HG02981 (cell line): Measurements from ENCODE around the gene YIPF2.
"Not testable (repeated sequence)": the region's sequence is repeated elsewhere in the genome, so short reads cannot be mapped to it uniquely, and the experiment has no call there.

ENCODE experiments used
- ATAC-seq: cut with Tn5 transposase; IDR thresholded peaks from one replicate; pipeline ENCODE4 v1.9.1; 2021; ENCODE audit warnings: mild to moderate bottlenecking, moderate library complexity; ENCODE audit not compliant: unreplicated experiment

Gene YIPF2

DNA sequence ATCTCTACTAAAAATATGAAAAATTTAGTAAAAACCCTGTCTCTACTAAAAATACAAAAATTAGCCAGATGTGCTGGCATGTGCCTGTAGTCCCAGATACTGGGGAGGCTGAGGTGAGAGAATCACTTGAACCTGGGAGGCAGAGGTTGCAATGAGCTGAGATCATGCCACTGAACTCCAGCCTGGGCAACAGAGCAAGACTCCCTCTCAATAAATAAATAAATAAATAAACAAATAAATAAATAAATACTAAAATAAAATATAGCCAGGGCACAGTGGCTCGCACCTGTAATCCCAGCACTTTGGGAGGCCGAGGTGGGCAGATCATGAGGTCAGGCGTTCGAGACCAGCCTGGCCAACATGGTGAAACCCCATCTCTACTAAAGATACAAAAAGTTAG is 15.0 kb upstream of the YIPF2 start:
- ATAC-seq, result not testable (repeated sequence)

DNA sequence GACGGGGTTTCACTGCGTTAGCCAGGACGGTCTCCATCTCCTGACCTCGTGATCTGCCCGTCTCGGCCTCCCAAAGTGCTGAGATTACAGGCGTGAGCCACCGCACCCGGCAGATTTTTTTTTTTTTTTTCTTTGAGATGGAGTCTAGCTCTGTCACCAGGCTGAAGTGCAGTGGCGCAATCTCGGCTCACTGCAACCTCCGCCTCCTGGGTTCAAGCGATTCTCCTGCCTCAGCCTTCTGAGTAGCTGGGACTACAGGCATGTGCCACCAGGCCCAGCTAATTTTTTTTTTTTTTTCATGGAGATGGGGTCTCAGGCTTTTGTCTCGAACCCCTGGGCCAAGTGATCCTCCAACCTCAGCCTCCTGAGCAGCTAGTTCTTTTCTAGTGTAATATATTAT is 13.2 kb upstream of the YIPF2 start:
- ATAC-seq, result not testable (repeated sequence)

DNA sequence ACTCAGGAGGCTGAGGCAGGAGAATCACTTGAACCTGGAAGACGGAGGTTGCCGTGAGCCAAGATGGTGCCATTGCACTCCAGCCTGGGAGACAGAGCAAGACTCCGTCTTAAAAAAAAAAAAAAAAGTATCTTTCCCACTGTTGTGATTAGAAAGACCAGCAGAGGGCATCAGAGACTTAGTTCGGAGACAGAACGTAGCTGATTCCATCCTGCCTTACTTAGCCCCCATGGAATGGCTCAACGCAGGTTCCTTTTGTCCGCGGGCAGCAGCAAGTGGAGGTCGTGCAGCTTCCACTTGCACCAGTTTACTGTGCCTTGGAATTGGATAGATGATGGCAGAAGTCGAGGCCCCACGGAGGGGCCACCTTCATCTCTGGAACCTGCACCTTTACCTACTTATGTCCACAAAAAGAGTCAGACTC is 8.2 kb upstream of the YIPF2 start:
- no peak for ATAC-seq

DNA sequence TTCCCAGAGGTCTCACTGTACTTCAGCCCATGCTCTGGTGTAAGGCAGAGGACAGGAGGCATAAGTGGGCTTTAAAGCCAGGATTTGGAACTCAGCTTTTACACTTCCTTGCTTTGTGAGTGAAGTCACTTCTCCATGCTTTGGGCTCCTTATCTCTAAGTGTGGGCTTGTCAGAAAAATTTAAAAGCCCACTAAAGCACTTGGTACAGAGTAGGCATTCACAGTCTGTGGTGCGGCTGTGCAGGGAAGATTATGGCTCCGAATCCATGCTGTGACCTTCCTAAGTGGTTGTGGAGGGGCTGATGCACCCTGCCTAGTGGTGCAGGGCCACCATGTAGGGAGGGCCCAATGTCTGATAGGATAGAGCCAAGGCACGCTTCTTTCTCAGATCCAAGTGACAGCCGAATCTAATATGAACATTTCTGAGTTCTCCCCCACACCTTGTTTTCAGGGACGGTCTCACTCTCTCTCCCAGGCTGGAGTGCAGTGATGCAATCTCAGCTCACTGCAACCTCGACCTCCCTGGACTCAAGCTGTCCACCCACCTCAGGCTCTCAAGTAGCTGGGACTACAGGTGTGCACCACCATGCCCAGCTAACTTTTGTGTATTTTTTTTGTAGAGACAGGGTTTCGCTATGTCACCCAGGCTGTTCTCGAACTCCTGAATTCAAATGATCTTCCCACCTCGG is 7.1 kb upstream of the YIPF2 start:
- no peak for ATAC-seq

DNA sequence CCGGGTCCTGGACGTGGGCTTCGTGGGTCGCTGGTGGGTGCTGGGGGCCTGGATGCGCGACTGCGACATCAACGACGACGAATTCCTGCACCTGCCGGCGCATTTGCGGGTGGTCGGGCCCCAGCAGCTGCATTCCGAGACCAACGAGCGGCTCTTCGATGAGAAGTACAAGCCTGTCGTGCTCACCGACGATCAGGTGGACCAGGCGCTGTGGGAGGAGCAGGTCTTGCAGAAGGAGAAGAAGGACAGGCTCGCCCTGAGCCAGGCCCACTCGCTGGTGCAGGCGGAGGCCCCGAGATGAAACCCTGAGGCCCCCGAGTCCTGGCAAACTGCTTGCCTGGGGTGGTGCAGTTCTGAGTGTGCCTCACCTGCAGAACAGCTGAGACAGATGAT is 959 bp upstream of the YIPF2 start:
- no peak for ATAC-seq

DNA sequence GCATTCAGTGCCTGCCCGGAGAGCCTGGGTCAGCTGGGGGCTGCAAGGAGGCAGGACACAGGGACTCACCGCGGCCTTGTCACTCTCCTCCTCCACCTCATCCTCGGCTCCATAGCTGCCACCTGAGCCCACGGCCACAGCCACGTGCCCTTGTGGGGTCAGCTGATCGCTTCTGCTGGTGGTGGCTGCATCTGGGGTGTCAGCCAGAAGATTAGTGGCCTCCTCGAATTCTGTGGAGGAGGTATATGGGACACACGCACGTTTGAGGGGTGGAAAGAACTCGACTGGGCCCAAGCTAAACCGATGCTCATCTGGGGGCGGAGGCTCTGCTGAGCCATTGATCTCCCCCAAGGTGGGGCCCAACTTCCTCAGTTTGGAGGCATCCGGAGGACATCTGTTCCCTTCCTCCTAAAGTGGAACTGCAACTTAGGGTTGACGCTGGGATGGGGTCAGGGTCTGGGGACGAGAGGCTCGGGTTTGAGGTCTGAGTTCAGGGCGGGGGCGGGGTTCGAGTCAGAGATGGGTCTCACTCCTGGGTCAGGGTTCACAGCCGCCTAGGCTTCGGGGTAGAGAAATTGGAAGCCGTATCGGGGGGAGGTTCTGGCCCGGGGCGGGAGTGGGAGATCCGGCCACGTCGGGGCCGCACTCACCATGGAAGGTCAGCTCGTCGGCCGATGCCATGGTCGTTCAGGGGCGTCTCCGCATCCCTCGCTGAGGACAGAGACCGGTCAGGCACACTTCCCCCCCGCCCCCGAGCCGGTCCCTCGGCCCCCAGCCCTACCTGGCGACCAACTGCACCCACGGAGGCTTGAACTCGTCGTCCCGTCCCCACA is 493 bp downstream of the YIPF2 start:
- ATAC-seq, result no peak

DNA sequence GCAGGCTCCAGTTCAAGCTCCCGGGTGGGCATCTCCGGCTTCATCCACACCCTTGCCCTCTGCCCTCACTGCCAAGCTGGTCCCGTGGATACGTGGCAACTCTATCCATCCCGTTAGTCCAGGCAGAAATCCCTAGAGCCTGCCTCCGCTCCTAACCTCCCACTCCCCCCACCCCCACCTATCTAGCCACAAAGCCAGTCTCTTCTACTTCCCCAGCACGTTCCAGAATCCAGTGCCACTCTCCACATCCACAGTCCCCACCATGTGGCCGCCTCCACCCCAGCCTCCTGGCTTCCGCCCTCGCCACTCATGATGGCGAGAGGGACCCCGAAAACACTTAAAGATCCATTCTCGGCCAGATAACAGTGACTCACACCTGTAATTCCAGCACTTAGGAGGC is 3.8 kb downstream of the YIPF2 start:
- ATAC-seq, result no peak

DNA sequence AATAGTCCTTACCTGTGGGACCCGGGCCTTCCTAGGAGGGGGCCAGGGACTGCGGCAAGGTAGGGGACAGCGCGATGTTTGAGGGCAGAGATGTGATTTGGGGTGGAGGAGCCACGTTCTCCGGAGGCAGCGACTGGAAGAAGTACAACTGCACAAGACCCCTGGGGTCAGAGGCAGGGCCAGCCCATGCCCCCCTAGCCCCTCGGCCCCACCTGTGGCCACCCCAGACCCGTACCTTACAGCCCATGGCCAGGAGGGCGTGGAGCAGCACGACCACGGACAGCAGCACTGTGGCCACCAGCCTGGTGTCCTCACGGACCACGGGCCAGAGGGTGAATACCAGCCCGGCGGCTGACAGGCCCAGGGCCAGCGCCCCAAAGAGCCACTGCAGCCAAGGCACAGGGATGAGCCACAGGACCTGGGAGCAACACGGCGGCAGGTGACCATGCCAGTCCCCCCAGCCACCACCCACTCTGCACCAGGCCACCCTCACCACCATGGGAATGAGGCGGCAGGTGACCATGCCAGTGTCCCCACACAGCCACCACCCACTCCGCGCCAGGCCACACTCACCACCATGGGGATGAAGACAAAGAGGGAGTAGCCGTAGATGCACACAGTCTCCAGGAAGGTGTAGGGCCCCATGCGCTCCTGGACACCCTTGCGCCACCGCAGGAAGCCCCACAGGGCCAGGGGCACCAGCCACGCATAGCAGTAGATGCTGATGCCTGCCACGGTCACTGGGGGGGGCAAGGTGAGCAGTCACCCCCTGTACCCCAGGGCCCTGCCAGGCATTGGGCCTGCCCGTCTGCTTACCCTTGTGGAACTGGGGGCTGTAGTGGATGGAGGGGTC is 5.0 kb downstream of the YIPF2 start:
- no peak for ATAC-seq

DNA sequence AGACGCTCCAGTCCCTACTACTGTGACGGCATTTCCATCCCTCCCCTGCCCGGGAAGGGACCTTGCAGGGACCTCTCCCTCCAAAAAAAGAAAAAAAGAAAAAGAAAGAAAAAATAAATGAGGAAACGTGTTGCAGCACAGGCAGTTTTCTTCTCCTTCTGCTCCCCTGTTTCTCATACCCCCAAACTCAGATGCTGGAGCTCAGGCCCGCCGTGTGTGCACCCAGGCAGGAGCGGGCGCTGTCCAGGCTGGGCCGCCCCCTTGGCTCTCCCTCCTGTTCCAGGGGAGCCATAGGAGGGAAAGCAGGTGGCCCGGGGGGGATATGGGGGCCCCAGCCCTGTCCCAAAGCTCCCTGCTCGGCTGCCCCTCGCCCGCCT is 5.8 kb downstream of the YIPF2 start:
- no peak for ATAC-seq

DNA sequence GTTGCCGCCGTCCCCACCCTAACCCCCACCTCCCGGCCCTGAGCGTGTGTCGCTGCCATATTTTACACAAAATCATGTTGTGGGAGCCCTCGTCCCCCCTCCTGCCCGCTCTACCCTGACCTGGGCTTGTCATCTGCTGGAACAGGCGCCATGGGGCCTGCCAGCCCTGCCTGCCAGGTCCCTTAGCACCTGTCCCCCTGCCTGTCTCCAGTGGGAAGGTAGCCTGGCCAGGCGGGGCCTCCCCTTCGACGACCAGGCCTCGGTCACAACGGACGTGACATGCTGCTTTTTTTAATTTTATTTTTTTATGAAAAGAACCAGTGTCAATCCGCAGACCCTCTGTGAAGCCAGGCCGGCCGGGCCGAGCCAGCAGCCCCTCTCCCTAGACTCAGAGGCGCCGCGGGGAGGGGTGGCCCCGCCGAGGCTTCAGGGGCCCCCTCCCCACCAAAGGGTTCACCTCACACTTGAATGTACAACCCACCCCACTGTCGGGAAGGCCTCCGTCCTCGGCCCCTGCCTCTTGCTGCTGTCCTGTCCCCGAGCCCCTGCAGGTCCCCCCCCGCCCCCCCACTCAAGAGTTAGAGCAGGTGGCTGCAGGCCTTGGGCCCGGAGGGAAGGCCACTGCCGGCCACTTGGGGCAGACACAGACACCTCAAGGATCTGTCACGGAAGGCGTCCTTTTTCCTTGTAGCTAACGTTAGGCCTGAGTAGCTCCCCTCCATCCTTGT is 6.4 kb downstream of the YIPF2 start:
- no peak for ATAC-seq

DNA sequence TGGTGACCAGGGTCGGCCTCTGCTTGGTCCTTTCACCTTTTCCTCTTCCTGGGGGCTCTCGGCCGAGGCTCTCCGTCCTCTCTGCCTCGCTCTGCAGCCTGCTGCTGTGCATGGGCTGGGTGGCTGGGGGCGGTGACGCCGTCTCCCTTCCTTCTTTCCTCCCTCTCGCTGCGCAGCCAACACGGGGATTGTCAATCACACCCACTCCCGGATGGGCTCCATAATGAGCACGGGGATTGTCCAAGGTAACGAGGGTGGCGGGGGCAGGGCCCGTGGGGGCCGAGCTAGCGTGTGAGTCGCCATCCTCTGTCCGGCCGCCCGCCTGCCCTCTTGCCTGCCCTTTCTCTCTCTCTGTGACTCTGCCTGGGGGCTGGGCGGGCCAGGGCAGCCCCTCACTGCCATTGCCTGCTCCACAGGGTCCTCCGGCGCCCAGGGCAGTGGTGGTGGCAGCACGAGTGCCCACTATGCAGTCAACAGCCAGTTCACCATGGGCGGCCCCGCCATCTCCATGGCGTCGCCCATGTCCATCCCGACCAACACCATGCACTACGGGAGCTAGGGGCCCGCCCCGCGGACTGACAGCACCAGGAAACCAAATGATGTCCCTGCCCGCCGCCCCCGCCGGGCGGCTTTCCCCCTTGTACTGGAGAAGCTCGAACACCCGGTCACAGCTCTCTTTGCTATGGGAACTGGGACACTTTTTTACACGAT is 7.1 kb downstream of the YIPF2 start:
- ATAC-seq, result no peak

DNA sequence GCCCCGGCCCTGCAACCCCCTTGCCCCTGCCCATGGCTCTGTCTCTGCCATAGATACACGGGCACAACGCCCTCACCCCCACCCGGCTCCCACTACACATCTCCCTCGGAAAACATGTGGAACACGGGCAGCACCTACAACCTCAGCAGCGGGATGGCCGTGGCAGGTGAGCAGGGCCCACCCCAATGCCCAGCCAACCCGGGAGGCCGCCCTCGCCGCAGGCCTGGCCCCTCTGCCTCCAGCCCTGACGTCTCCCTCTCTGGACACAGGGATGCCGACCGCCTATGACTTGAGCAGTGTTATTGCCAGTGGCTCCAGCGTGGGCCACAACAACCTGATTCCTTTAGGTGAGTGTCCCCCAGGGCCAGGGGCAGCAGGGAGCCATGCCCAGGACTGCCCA is 7.7 kb downstream of the YIPF2 start:
- no peak for ATAC-seq

DNA sequence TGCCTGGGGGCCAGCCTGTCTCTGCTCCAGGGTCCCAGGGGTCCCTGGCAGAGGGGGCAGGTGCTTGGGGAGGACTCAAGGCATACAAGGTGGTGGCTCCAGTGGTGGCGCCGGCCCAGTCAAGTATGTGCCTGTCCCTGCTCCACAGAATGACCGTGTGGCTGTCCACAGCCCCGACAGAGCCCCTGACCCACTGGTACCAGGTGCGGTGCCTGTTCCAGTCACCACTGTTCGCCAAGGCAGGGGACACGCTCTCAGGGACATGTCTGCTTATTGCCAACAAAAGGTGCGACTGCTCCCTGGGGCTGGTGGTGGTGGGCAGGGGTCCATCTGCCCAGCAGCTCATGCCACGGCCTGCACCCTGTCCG is 8.2 kb downstream of the YIPF2 start:
- no peak for ATAC-seq

DNA sequence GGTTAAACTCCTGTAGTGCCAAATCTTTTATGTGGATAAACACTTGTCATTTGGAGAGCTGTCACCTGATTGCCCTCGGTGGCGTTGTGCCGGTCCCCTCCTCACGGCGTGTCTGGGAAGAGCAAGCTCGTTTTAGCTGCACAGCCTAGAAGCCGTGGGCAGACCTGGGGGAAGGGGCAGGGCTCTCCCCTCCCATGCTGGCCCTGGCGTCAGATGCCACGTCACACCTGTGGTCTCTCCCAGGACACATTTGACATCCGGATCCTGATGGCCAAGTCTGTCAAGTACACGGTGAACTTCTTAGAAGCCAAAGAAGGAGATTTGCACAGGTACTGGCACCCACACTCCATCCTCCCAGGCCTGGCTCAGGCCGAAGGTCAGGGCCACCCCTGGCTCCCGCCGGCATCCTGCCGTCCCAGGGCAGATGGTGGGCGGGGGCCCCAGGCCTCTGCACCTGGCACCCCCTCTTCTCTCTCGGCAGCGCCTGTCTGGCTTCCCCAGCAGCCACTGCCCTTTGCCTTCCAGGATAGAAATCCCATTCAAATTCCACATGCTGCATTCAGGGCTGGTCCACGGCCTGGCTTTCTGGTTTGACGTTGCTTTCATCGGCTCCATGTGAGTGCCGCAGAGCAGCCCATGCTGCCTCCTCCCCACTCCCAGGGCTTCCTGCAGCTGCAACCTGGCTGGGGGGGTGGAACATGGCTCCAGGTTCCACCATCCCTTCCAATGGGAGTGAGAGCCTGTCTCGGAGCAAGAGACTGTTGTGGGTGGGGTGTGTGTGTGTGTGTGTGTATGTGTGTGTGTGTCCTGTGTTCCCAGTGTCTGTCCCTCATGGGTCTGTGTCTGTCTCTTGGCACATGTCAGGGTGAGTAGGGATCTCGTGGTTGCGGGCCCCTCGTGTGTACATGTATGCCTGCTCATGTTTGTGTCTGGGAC is 8.8 kb downstream of the YIPF2 start:
- ATAC-seq, result no peak

DNA sequence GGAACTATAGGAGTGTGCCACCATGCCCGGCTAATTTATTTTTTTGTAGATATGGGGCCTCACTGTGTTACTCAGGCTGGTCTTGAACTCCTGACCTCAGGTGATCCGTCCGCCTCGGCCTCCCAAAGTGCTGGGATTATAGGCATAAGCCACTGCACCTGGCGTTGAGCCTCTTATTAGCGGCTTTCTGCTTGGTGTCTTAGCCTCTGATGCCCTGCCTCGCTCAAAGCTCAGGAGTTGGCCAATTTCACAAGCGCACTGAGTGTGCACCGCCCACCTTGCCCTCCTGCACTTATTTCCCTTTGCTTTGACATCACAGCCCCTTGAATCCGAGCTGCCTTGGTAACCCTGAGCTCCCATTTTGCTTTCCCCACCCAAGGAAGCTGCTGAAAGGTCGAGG is 10.1 kb downstream of the YIPF2 start:
- ATAC-seq, result no peak

DNA sequence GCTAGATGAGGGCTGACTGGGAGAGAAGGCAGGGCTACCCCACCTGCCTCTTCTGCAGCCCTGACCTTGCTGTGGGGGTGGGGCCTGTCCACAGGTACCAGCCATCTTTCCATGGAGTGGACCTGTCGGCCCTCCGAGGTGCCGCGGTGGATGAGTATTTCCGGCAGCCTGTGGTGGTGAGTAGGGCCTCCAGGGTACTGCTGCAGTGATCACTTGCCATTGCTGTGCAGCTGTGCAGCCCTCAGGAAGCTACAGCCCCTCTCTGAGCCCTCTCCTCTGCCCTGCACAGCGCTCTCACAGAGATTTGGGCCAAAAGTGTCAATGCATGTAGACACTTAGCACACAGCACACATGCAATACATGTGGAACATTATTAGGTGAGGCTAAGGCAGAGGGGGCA is 11.8 kb downstream of the YIPF2 start:
- ATAC-seq, result no peak

DNA sequence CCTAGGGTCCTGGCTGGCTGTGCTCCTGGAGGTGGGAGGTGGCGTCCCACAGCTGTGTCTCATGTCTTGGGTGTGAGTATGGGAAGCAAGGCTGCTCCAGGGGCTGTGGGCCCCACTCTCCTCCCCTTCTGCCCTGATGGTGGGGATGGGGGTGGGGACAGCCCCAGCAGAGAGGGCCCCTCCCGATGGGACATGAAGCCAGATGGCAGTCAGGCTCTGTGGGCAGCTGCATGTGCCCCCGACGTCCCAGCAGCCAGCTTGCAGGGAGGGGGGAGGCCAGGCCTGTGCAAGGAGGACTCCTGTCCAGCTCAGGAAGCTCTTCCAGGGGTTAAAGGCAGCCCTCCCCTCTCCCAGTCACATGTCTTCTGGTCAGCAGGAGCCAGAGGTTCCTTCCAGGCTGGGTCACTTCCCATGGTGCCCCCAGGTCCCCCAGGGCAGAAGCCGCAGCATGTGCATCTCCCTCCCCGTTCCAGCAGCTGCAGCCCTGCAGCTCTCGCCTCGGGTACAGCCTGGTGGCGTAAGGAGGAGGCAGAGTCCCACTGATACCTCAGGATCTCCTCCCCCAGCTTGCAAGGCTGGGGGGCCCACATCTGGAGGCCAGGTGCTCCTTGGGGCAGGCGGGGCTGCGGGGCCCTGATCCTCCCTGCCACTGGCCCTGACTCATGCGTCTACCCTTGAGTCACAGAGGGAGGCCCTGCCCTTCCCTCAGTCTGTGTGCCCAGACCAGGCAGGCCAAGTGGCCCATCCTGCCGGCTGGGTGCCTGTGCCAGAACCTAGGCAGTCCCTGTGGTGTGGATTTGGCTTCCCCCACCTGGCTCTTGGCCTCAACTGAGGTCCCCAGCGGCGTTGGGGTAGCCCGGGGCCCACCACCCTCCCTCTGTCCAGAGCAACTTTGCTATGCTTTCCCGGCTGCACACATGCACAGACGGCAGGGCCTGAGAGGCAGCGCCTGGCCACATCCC is 13.0 kb downstream of the YIPF2 start:
- ATAC-seq, result no peak

DNA sequence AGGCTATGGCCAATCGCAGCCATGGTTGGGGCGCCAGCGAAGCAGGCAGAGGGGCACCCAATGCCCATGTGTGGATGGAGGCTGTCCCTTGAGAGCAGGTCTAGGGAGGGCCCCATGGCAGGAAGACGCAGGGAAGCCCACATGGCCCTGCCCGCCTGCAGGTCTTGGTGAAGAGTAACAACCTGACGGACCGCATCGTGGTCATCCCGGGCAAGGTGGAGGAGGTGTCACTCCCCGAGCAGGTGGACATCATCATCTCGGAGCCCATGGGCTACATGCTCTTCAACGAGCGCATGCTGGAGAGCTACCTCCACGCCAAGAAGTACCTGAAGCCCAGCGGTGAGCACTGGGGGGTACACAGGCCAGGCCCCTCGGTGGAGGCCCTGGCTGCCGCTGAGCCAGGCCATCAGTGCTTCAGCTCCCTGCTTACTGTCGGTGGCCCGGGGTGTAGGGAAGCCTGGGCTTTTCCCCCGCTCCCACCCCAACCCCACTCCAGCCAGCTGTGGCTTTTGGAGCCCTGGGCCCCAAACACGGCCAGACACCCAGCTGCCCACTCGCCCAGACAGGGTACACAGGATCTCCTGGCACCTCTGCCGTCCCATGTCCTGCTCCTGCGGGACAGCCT is 14.6 kb downstream of the YIPF2 start:
- ATAC-seq, result no peak
